GM18505 (cell line): ENCODE data around the gene VPREB3.
A peak's percentile ranks its signal among the peaks of the same experiment; 100 is the strongest.

Source experiments
- ATAC-seq: cut with Tn5 transposase; IDR thresholded peaks from one replicate; pipeline ENCODE4 v1.9.1; 2021; ENCODE audit not compliant: unreplicated experiment
- POLR2A ChIP-seq: IDR thresholded peaks from 4 replicates; pipeline ENCODE4 v1.6.1; 2011; ENCODE audit warnings: borderline replicate concordance; ENCODE audit not compliant: insufficient read depth, insufficient read length; ENCODE audit errors: extremely low read depth

The VPREB3 gene

DNA sequence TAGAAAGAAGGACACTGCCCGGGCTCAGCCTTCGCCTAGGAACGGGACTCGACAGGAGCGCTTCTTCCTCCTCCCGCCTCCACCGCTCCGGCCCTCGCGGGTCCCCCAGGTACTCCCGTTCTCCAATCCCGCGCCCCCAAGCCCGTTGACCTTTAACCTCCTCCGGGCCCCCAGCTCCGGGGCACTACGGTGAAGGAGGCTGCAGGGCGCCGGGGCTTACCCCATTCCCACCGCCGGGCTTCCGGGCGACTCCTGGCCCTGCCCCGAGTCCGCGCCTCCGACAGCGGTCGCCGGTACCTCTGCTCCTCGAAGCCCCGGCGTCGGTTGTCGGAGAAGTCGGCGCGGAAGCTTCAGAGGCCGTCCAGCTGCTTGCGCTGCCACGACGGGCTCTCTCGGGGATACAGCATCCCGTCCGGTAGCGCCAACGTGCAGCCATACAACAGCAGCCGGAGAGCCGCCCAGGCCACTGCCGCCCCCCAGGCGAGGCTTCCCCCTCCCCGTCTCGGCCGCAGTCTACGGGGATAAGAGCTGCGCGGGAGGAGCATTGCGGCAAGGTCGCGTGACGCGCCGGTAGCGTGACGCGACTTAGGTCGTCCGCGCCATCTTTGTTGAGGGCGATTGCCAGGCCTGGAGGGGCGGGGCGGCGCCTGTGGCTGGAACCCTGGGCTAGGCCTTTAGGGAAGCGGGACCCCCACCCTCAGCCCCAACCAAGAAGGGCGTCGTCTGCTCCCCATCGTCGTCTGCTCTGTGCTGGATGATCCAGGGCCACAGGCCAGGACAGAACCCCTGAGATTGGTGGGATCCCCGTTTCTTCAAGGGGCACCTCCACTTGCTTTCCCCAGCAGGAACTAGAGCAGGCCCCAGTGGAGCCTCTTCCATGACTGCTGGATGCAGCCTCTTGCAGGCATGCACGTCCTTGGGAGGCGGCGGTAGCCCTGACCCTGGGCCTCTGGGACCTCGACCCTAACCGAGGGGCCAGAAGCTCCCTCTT is 37.1 kb downstream of the VPREB3 start:
- TF ChIP-seq POLR2A, result peak; percentile 90
- ATAC-seq, result peak; percentile 70

DNA sequence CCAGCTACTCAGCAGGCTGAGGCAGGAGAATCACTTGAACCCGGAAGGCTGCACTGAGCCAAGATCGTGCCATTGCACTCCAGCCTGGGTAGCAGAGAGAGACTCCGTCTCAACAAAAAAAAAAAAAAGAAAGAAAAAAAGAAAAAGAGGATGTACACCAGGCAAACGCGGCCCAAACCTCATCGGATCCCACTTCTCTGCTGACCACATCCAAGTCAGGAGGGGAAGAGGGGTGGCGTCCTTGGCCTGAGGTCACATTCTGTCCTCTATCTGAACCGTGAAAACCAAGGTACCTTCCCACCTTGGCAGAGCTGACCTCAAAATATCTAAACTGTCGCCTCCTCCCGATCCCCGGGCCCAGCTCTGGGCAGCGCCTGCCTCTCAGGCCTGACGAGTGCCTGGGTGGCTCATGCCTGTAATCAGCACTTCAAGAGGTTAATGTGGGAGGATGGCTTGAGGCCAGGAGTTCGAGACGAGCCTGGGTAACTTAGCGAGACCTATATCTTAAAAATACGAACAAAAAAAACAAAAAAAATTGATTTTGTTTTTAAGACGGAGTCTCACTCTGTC is 38.3 kb downstream of the VPREB3 start:
- ATAC-seq, result no peak
- no peak for TF ChIP-seq POLR2A

DNA sequence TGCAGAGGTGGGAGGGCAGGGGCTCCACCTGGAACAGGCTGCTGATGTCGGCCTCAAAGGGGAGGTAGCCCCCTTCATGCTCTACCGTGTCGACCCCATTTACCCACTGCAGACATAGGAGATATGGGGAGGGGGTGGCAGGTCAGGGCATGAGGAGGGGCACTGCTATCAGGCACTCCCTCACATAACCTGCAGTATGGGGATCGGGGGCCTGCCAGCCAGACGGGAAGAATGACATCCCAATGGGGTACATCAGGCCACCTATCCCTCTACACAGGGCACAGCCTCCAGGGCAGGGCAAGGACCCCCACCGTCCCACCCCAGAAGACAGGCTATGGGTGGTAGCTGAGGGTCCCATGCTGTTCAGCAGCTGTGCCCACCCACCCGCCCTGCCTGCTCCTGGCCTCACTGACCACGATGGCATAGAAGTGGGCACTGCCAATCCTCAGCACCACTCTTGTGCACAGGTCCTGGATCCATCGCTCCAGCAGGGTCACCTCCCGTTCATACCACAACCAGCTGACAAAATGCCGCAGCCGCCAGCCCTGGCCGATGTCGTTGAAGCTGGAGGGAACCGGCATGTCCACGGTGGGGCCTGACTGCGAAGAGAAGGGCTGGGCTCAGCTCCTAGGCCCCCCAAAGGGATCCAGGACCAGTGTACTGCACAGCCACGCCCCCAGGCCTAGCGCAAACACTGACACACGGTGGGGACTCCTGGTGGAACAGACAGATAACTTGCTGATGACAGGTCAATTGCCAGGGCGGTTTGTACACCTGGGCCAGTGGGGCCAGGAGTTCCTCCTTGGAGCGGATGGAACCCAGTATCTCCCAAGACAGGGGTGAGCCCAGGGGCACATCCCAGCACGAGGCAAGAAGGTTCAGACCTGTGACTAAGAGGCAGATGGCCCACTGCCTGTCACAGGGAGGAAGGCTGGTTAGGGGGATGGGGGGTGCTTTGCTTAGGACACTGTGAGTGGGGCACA is 39.3 kb downstream of the VPREB3 start:
- no peak for TF ChIP-seq POLR2A
- ATAC-seq, result no peak

DNA sequence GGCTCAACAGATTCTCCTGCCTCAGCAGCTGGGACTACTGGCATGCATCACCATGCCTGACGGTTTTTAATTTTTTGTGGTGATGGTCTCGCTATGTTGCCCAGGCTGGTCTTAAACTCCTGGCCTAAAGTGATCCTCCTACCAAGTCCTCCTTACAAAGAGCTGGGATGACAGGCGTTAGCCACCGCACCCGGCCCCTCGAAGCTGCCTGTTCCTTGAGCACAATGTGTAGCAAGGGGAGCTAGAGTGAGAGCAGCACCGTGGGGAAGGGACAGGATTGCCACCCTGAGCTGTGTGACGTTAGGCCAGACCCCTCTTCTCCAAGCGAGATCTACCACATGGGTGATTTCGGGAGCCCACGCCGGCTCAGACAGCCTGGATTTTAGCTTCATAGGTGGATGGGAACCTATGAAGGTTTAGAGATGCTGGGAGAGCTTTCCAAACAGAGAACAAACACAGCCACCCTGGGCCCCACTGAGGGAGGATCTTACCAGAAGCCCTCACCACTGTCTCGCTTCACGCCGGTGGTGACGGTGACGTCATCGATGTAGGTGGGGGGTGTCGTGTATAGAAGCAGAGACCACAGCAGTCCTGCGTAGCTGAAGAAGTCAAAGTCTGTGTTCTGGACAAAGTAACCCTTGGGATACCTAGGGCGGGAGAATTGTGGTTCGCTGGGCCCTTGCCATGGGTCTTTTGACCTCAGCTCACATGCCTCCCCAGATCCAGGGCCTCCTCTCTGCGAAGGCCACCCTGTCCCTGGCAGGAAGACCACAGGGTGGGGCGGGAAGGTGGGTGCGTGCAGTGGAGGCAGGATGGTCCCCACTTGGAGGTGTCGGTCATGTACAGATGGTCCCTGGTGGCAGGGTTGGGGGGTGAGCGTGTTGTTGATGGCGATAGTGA is 40.3 kb downstream of the VPREB3 start:
- ATAC-seq, result no peak
- TF ChIP-seq POLR2A, result no peak

DNA sequence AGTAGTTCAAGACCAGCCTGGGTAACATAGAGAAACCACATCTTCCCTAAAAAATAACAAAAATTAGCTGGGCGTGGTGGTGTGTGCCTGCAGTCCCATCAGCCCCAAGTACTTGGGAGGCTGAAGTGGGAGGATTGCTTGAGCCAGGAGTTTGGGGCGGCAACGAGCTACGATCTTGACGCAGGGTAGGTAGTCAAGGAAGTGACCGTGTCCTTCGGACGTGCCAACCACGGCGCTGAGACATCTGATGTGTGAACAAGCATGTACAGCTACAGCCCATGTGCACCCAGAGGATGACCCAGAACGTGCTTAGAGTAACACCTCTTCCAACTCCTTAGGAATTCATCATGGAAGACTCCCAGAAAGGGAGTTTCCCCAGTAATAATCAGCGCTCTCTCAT is 42.0 kb downstream of the VPREB3 start:
- ATAC-seq, result no peak
- TF ChIP-seq POLR2A, result no peak

DNA sequence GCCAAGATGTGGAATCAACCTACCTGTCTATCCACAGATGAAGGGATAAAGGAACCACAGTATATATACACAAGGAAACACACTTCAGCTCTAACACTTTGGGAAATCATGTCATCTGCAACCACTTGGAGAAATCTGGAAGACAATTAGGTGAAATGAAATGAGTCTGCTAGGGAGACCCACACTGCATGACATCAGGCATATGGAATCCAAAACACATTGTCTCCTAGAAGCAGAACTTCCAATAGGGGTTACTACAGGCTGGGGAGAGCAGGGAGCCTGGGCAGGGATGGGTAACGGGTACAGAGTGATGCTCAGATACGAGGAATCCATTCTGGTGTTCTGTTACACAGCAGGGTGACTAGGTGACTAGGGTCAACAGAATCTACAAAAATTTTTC is 45.1 kb downstream of the VPREB3 start:
- TF ChIP-seq POLR2A, result no peak
- no peak for ATAC-seq

DNA sequence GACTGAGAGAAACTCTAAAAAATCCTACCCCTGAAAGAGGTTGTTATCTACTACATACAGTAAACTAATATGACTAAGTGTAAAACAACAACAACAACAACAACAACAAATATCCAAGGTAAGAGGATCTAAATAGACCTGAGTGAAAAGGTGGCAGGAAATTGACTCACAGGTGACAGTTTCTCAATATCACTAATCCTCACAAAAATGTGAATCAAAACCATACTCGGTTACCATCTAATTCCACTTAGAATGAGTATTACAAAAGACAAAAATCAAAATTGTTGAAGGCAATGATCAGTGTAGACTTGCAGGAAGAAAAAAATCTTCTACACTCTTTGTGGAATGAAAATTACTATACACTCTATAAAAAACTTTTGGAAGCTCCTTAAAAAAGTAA is 46.0 kb downstream of the VPREB3 start:
- ATAC-seq, result no peak
- TF ChIP-seq POLR2A, result no peak

GRCh38 chr22:23705358-23705757 is 48.9 kb downstream of the VPREB3 start:
- no peak for ATAC-seq
- TF ChIP-seq POLR2A, result no peak

GRCh38 chr22:23704829-23705228 is 49.4 kb downstream of the VPREB3 start:
- no peak for TF ChIP-seq POLR2A
- no peak for ATAC-seq

GRCh38 chr22:23704062-23704461 is 50.2 kb downstream of the VPREB3 start:
- ATAC-seq, result no peak
- TF ChIP-seq POLR2A, result no peak
